ENCODE results near the gene LYRM2.
A peak's percentile ranks its signal among the peaks of the same experiment; 100 is the strongest.

The LYRM2 gene

DNA sequence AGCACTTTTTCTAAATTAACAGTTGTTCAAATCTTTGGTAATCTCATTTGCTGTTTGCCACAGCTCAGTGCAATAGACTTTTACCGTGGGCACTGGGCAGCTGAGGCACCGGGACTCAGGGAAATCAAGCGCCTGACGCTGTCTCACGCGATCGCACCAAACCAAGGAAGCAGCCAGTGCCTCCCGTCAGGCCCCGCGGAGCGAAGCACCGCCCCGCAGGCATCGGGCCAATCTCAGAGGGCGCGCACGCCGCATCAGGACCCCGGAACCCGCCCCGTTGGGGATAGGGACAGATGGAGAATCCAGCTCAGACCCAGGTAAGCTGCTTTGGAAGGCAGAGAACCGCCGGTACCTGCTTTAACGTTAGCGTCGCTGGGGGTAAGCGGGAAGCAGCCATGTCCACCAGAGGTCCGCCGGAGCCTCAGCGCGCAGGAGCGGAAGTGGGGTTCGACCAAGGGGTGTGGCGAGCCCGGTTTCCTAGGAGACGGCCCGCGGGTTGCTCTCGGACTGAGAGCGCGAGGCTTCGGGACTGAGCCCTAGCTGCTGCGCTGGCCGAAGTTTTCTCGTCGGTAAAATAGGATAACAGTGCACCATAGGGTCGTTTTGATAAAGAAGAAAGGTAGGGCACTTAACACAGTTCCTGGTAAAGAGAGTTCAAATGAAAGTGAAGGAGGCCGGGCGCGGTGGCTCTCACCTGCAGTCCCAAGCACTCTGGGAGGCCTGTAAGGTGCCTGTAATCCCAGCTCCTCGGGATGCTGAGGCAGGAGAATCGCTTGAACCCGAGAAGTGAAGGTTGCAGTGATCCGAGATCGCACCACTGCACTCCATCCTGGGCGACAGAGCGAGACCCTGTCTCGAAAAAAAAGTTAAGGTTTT, at the start of gene LYRM2:
TSS of gene LYRM2 (minus strand) at position 428 of the 876 bp plus-strand sequence. CDS start at position 397, 31 bp downstream.
- peak; percentile 99 for DNase-seq (ENCODE audit: low spot score)

GRCh38 chr6:89688328-89688727, 49.8 kb upstream of the LYRM2 start:
- no peak for DNase-seq (ENCODE audit: low spot score)

DNA sequence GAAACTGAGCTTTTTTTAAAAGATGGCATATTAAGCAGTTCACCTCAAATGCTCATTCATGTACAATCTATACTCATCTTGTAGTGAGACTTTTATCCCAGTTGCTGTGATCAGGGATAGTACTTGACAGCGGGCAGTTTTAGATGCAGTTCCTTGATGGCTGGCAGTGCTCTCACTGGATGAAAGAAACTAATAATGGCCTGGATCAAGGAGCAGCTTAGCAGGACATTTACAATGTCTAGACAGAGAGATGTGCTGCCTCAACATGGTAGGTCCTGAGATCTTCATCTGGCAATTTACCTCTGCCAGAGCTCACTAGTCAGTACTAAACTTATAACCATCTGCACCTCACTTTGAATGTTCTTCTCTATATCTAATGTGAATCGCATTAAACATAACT, 46.8 kb upstream of the LYRM2 start:
- no peak for DNase-seq (ENCODE audit: low spot score)

DNA sequence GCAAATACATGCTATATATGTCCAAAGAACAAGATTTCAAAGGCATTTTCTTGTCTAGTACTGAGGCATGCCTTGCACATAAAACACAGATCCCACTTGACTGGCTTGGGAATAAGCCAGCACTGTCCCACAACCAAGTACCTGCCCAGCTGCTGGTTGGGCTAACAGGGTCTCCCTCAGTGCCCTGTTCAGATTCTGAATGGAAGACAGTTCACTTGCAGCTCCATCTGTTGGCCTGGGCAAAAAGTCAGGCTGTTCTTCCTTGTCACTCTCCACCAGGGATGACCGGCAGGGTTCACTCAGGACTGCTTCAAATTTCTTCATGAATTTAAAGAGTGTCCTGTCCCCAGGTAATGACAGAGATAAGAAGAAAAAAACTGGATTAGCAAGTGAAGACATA, 44.4 kb upstream of the LYRM2 start:
- no peak for DNase-seq (ENCODE audit: low spot score)

GRCh38 chr6:89681983-89682564, 43.5 kb upstream of the LYRM2 start:
- no peak for DNase-seq (ENCODE audit: low spot score)

DNA sequence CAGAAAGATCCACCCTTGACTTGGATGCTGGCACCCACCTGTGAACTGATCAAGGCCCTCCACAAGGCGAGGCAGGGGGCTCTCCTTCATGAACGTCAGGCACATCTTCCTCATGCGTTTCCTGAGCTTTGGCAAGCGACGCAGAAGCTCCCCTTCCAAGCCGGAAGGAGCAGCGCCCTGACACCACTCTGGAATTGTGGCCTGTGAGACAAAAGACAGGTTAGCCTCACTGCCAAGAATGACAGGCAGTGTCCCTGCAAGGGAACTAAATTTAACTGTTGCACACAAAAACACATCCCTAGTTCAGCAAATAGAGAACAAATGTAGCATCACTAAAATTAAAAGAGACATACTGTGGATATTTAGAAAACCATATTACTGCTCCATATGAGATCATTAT, 42.0 kb upstream of the LYRM2 start:
- DNase-seq (ENCODE audit: low spot score) = no peak

- DNase-seq (ENCODE audit: low spot score) = no peak
Observed at GRCh38 chr6:89680150-89680549, 41.6 kb upstream of the LYRM2 start.

DNA sequence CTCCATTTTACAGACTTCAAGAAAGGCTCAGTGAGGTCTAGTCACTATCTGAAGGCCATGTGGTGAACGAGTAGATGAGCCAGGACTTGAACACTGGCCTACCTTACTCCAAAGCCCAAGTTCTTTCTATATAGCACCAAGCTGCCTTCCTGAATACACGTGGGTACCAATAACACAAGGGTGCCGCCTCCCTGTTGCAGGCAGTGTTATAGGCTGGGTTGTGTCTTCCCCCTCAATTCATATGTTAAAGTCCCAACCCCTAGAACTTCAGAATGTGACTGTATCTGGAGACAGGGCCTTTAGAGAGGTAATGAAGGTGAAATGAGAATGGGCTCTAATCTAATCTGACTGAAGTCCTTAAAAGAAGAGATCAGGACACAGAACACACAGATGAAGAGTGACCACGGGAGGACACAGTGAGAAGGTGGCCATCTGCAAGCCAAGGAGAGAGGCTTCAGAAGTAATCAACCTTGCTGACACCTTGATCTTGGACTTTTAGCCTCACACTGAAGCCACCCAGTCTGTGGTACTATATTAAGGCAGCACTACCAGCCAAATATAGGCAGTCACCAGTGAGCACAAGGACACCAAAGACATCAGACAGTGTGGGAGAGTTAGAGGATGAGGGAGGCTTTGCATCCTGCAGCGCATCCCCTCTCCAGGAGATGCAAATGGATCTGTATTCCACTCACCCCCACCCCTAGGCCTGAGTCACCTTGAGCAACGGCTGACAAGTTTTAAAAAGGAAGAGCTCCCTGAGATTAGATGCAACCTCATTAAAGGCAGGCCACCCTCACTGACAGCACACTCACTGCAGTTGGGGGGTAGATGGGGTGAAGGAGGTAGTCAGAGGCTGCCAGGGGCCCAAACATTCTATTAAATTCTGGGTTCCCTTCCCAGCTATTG, 40.9 kb upstream of the LYRM2 start:
- DNase-seq (ENCODE audit: low spot score) = no peak

- DNase-seq (ENCODE audit: low spot score) = no peak
Observed at GRCh38 chr6:89678531-89678930, 40.0 kb upstream of the LYRM2 start.

DNA sequence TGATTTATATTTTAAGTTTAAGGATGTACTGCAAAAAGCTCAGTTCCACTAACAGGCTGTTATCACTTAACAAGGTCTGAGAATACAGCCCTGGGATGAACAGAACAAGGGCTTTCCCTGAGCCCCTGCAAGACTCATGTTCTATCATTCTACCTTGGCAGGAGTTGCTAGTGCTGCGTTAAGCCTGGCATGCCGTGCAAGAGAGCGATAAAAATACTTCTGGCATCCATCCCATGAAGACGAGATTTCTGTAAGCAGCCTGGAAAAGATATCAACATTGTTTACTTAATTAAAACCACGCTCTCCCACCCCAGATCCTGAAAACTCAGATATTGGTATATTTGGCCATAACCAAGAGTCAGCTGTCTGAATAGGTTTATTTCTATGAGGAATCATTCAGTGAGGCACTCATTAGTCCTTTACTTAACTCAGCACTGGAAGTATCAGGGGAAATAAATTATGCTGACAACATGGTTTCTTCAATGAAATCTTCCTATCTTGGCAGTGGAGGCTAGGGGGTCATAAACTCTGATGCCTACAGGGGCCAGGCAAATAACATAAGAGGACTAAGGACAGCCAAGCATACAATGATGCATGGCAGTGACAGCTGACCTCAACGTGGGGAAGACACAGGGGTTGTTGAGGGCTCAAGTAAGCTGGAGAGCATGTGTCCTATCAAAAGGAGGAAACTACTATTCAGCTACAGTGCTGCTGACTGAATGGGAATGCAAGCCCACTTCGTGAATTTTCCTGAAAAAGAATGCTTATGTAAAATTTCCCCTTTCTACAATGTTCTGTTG, 37.6 kb upstream of the LYRM2 start:
- DNase-seq (ENCODE audit: low spot score) = no peak

DNA sequence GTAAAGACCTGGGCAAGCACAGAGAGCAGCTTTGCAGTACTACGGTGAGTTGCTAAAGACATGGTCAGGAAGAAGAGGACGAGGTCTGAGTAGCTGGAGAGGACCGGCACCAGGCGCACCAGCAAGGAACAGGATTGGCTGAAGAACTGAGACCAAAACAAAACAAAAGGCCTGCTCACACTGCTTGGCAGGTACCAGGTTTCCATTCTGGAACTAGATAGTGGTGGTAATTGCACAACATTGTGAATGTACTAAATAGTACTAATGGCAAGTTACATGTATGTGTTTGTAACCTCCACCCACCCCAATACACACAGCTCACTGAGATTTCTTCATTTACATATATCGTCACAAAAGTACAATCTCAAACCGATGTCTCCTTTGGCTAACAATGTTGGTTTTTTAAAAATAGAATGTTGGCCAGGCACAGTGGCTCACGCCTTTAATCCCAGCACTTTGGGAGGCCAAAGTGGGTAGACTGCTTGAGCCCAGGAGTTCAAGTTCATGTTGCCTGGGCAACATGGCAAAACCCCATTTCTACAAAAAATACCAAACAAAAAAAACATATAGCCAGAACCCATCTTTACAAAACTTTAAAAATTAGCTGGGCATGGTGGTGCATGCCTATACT, 32.5 kb upstream of the LYRM2 start:
- no peak for DNase-seq (ENCODE audit: low spot score)

DNA sequence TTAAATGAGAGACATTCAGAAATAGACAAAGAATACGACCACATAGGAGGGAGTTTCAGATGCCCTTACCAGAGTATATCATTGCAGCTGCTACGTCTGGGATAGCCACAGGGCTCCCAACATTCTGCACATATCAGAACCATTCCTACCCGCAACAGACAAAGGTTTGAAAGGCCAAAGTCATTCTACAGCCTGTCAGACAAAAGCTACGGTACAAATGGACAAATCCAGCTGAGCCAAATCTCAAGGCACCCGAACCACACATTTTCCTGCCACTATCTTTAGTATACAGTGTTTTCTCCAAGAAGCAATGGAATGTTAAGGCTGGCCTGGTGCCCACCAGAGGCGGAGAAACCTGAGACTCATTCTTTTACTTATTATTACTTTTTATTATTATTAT, 30.5 kb upstream of the LYRM2 start:
- no peak for DNase-seq (ENCODE audit: low spot score)

GRCh38 chr6:89667872-89668556, 29.5 kb upstream of the LYRM2 start:
- no peak for DNase-seq (ENCODE audit: low spot score)

- DNase-seq (ENCODE audit: low spot score) = no peak
Observed at GRCh38 chr6:89662659-89663223, 24.2 kb upstream of the LYRM2 start.

DNA sequence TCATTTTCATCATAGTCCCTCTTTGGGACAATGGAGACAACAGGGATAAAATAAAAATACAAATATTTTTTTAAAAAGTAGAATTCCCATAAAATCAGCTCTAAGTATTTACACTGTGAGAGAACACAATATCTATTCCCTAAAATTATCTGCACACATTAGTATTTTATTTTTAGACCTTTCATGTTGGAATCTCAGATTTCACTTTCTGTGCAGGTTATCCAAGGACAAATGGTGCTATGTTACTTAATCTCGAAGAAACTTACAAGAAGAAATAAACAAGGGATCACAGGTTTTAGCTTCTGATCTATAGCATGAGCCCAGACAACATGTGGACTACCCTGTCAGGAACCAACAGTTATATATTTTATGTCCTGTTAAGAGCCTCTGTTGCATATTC, 23.0 kb upstream of the LYRM2 start:
- DNase-seq (ENCODE audit: low spot score) = no peak

DNA sequence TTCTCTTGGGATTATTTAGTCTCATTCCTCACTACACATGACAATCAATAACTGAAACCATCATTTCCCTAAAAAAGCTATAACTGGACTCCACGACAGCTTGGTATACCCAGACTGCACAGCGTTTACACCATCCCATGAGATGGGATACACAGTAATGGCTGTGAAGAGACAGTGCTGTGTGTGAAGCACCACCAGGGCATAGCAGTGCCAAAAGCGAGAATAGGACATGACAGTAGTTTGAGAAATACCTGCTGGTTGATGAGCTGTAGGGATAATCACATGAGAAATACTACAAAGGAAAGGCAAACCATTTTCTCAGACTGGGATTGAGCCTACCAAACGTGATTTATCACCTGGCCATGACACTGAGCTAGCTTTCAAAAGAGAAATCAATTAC, 22.4 kb upstream of the LYRM2 start:
- DNase-seq (ENCODE audit: low spot score) = no peak

GRCh38 chr6:89657445-89658158, 19.1 kb upstream of the LYRM2 start:
- no peak for DNase-seq (ENCODE audit: low spot score)

DNA sequence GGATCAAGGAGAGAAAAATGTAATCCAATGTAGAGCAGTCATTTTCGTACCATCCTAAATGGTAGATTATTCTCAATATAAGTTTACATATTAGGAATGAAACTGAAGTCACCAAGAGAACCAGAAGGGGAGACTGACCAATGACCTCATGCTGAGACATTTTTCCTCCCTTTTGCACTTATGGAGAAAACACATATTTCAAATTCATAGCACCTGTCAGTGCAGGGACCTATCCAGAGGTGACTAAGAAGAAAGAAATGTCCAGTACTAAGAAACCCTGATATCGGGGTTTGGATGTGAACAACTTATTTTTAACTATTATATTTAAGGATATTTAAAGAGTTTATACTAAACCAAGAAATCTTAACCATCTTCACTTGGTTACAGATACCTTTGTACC, 16.6 kb upstream of the LYRM2 start:
- DNase-seq (ENCODE audit: low spot score) = no peak

DNA sequence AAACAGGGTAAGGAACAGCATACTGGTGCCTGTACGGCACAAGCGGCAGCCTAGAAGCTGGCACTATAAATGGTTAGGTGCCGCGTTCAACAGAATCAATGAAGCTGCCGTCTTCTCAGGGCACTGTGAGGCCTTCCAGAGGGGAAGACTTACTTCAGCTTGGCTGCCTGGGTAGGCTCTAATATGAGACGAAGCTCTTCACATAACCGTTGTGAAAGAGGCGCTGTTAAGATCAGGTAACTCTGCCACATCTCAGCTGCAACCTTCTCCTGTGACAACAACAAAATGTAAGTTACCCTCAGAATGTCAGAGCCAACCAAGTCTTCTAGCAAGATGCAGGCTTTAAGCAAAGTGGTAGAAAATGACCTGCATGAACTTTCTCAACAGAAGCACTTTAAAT, 12.0 kb upstream of the LYRM2 start:
- no peak for DNase-seq (ENCODE audit: low spot score)

DNA sequence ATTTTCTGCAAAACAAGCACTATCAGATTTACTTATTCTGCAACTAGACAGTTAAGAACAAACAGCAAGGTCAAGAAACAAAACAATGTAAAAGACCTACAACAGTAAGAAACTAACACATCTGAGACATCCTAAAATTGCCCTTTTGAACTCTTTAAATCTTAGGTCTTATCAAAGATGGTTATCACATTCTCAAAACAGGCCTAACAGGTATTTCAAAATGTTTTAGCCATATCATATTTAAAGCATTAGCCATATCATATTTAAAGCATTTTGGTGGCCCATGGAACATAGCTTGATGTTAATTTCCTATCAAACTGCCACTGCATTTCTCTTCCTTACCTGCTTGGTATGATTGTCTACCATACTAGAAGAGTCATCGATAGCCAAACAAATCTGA, 11.1 kb upstream of the LYRM2 start:
- no peak for DNase-seq (ENCODE audit: low spot score)

Data from GM03348 (cell line).